ENCODE results near the gene PCNT. TPM values are rescaled to one million over a fixed set of nuclear protein-coding genes. Genes with fewer than 3 reads are reported as not detected.

PCNT gene
- total RNA-seq, 1 experiment from 2014 or later = 5.2 TPM

DNA sequence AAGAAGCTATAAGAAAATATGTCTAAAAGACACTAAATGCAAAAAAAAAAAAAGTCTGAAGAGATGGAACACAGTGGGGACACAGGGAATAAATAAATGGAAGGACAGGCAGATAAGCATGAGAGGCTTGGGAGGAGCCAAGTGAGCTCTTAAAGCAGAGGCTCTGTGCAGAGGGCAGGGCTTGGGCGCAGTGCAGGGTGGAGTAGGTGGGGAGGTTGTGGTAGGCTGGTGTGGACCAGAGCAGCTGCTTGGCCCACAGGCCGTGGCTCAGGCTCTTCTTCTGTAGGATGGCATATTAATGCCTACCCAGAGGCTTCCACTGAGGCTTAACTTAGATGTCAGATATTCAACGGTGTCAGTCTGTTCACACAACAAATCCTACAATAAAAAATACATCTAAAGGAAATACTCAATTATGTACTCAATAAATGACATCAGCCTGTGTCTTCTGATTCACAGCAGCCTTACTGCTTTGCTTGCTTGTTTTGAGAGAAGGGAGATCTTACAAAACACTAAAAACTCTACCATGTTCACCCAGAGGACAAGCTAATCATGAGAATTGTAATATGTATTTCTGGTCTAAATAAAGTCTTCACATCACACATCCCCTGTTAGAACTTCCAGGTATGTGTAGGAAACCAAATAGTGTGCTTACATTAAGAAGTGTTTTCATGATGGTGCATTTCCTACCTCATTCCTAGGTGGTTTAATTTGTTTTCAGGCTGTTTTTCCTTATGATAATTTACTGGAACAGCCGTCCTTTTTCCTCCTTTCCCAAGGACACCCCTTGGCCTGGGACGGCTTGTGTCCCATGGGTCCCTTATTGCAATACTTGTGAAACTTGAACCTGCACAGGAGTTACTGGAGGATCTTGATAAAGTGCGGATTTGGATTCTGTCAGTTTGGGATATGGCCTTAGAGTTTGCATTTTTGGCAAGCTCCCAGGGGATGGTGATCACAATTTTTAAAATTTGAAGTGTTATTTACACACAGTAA lies 159.6 kb downstream of the PCNT start:
- DNase-seq (ENCODE audit: low spot score) = no peak

- DNase-seq (ENCODE audit: low spot score) = no peak
Observed at GRCh38 chr21:46486481-46487126, 162.6 kb downstream of the PCNT start.

- DNase-seq (ENCODE audit: low spot score) = no peak
Observed at GRCh38 chr21:46489162-46489663, 165.3 kb downstream of the PCNT start.

DNA sequence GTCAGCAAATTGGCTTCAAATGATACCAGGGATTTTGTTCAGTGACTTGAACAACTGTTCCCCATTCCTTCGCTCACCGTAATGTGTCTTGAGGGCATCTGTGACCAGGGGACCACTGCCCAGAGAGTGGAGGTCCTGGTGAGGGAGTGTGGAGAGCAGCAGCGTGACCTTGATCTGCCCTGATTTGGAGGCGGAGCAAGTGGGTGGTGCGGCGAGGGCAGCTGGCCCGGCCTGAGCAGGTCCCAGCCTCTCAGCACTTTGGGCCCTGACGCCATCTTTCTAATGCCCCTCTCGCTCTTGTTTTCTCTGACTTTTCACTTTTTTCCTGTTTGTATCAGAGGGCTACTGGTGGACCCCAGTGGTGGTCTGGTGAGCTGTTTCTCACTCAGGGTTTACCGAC lies 165.8 kb downstream of the PCNT start:
- no peak for DNase-seq (ENCODE audit: low spot score)

DNA sequence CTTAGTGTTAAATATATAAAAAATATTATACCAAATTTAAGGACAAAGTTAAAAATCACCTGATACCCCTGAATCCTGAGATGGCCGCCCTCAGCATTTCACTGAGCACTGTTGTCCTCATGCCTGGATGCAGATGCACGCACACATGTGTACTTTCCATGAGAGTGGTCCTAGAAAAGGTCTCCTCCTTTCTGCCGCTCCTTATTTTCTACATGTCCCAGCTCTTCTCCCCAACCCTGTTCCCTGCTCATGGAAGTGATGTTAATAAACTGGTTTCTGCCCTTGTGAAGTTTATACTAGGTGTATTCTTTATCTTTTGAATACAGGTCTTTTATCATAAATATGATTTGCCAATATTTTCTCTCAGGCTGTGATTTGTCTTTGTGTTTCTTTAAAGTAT lies 167.6 kb downstream of the PCNT start:
- DNase-seq (ENCODE audit: low spot score) = no peak

DNA sequence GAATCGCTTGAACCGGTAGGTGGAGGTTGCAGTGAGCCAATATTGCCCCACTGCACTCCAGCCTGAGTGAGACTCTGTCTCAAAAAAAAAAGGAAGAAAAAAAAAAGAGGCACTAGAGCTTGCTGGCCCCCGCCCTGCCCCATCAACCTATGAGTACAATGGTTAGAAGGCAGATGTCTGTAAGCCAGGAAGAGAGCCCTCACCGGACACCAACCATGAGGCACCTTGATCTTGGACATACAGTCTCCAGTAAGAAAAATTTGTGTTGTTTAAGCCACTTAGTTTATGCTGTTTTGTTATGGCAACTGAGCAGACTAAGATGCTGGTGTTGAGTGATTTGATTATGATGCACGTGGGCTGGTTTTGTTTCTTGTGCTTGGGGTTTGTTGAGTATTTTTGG lies 168.9 kb downstream of the PCNT start:
- no peak for DNase-seq (ENCODE audit: low spot score)

GRCh38 chr21:46493828-46494227 lies 169.9 kb downstream of the PCNT start:
- no peak for DNase-seq (ENCODE audit: low spot score)

Other genes with a start within 250 kb of the PCNT start
- gene COL6A2, start 226.0 kb upstream of the PCNT start, total RNA-seq (2014; rRNA removed; shearing (Covaris generic)) = 38.5 and 53.6 TPM in 2 replicates
- gene FTCD, start 168.6 kb upstream of the PCNT start, total RNA-seq (2014; rRNA removed; shearing (Covaris generic)) = 0.41 TPM in 1 of 2 replicates, not detected in the other
- 0.31 and 2.7 TPM in 2 replicates for gene SPATC1L, start 139.7 kb upstream of the PCNT start, total RNA-seq (2014; rRNA removed; shearing (Covaris generic))
- gene LSS, start 95.4 kb upstream of the PCNT start, total RNA-seq (2014; rRNA removed; shearing (Covaris generic)) = 27.1 and 46.4 TPM in 2 replicates
- gene MCM3AP, start 38.5 kb upstream of the PCNT start, total RNA-seq (2014; rRNA removed; shearing (Covaris generic)) = 41.7 and 48.9 TPM in 2 replicates
- gene YBEY, start 37.8 kb upstream of the PCNT start, total RNA-seq (2014; rRNA removed; shearing (Covaris generic)) = 38.2 and 42.9 TPM in 2 replicates
- 7.7 and 11.9 TPM in 2 replicates for gene C21orf58, start 286 bp upstream of the PCNT start, total RNA-seq (2014; rRNA removed; shearing (Covaris generic))
- 6.8 and 7.8 TPM in 2 replicates for gene DIP2A, start 134.7 kb downstream of the PCNT start, total RNA-seq (2014; rRNA removed; shearing (Covaris generic))

Data from H4 (cell line).